ENCODE data around the gene TANGO6. TPM values are rescaled to one million over a fixed set of nuclear protein-coding genes. Genes with fewer than 3 reads are reported as not detected.

The TANGO6 gene
- total RNA-seq, 1 donor from 2014 or later: 11.1 TPM

- Mint-ChIP-seq H3K4me1 (ENCODE audit: low read depth) (no peaks in the 10 kb centered on the region), H3K4me3 (ENCODE audit: unreplicated experiment) (no peak overlapping the region), H3K36me3 (ENCODE audit: low read depth) (peaks cover 5% of the 10 kb centered on the region), H3K9me3 (ENCODE audit: low read depth) (no peaks in the 10 kb centered on the region), H3K27me3 (ENCODE audit: low read depth) (no peaks in the 10 kb centered on the region), H3K27ac (ENCODE audit: unreplicated experiment) (no peak overlapping the region)
- TF ChIP-seq CTCF (IDR thresholded peaks at IDR 0.05): no peak
- DNase-seq (ENCODE audit: low spot score): no peak
Observed at GRCh38 chr16:68909099-68909733, 65.9 kb downstream of the TANGO6 start.

GRCh38 chr16:68910051-68910450, 66.7 kb downstream of the TANGO6 start:
- Mint-ChIP-seq H3K27ac (ENCODE audit: unreplicated experiment) (no peak overlapping the region), H3K9me3 (ENCODE audit: low read depth) (no peaks in the 10 kb centered on the region), H3K36me3 (ENCODE audit: low read depth) (peaks cover 5% of the 10 kb centered on the region), H3K27me3 (ENCODE audit: low read depth) (no peaks in the 10 kb centered on the region), H3K4me1 (ENCODE audit: low read depth) (no peaks in the 10 kb centered on the region), H3K4me3 (ENCODE audit: unreplicated experiment) (no peak overlapping the region)
- no peak for TF ChIP-seq CTCF (IDR thresholded peaks at IDR 0.05)
- DNase-seq (ENCODE audit: low spot score): no peak

GRCh38 chr16:68915589-68915988, 72.3 kb downstream of the TANGO6 start:
- TF ChIP-seq CTCF (IDR thresholded peaks at IDR 0.05): no peak
- H3K27me3 Mint-ChIP-seq (ENCODE audit: low read depth): no peaks in the 10 kb centered on the region
- no peak overlapping the region for H3K27ac Mint-ChIP-seq (ENCODE audit: unreplicated experiment)
- DNase-seq (ENCODE audit: low spot score): no peak
- H3K4me3 Mint-ChIP-seq (ENCODE audit: unreplicated experiment): no peak overlapping the region
- H3K4me1 Mint-ChIP-seq (ENCODE audit: low read depth): no peaks in the 10 kb centered on the region
- H3K9me3 Mint-ChIP-seq (ENCODE audit: low read depth): no peaks in the 10 kb centered on the region
- H3K36me3 Mint-ChIP-seq (ENCODE audit: low read depth): peaks cover 11% of the 10 kb centered on the region

GRCh38 chr16:68917541-68917940, 74.2 kb downstream of the TANGO6 start:
- Mint-ChIP-seq H3K36me3 (ENCODE audit: low read depth) (peaks cover 15% of the 10 kb centered on the region), H3K27ac (ENCODE audit: unreplicated experiment) (no peak overlapping the region), H3K4me3 (ENCODE audit: unreplicated experiment) (no peak overlapping the region), H3K4me1 (ENCODE audit: low read depth) (no peaks in the 10 kb centered on the region), H3K9me3 (ENCODE audit: low read depth) (no peaks in the 10 kb centered on the region), H3K27me3 (ENCODE audit: low read depth) (no peaks in the 10 kb centered on the region)
- DNase-seq (ENCODE audit: low spot score): no peak
- TF ChIP-seq CTCF (IDR thresholded peaks at IDR 0.05): no peak

GRCh38 chr16:68920349-68920748, 77.0 kb downstream of the TANGO6 start:
- Mint-ChIP-seq H3K4me1 (ENCODE audit: low read depth) (no peaks in the 10 kb centered on the region), H3K27ac (ENCODE audit: unreplicated experiment) (no peak overlapping the region), H3K9me3 (ENCODE audit: low read depth) (no peaks in the 10 kb centered on the region), H3K36me3 (ENCODE audit: low read depth) (peaks cover 16% of the 10 kb centered on the region), H3K27me3 (ENCODE audit: low read depth) (no peaks in the 10 kb centered on the region), H3K4me3 (ENCODE audit: unreplicated experiment) (no peak overlapping the region)
- DNase-seq (ENCODE audit: low spot score): no peak
- TF ChIP-seq CTCF (IDR thresholded peaks at IDR 0.05): no peak
